SIG-M5 treated with dmso at 0.1 percent for 504 hours (cell line): ENCODE results near the gene PVALB.

Experiments used
- DNase-seq: peaks from one replicate; lab custom pipeline; 2025; ENCODE audit not compliant: unreplicated experiment; lab: John Stamatoyannopoulos, UW

Gene PVALB

GRCh38 chr22:36814801-36815200 lies 2.0 kb downstream of the PVALB start:
- DNase-seq: no peak

GRCh38 chr22:36811094-36811800 lies 5.6 kb downstream of the PVALB start:
- no peak for DNase-seq

GRCh38 chr22:36809351-36809750 lies 7.5 kb downstream of the PVALB start:
- no peak for DNase-seq

DNA sequence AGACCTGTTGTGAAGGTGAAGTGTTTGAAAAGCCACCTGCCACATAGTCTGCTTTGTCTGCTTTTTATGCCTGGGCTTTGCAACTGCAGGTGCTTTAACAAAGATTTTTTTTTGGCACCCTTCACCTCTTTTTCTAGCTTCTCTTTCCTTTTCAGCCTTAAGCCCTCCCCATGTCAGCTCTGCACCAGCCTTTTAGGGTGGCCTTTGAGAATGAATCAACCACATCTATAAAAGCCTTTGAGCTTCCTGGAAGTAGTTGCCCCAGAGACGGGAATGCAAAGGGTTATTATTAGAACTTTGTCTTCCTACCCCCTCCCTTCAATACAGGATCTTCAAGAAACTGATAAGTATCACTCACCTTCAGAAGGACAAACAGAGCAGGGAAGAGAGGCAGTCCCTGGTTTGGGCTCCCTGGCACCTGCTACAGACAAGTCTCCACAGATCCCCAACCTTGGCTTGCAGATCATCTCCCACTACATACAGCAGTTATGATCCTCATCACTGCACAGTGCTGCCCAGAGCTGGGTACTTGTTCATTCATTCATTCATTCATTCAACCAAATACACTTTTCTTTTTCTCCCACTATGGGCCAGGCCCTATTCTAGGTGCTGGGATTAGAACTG lies 8.0 kb downstream of the PVALB start:
- DNase-seq: no peak

DNA sequence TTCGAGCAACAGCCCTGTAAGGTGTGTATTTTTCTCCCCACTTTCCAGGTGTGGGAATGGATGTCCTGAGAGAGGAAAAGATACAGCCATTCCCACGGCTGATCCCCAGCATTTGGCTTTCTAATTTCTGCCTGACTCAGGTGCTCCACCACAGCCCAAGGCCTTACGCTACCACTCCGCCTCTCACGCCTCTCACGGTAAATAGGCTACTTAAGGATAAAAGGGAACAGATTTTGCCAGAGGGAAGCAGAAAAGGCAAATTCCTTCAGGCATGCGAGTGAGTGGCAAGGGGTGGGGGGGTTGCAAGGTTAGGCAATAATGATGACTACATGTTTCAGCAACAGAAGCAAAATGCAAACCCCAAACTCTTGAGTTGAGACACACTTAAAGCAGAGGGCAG lies 9.2 kb downstream of the PVALB start:
- no peak for DNase-seq

DNA sequence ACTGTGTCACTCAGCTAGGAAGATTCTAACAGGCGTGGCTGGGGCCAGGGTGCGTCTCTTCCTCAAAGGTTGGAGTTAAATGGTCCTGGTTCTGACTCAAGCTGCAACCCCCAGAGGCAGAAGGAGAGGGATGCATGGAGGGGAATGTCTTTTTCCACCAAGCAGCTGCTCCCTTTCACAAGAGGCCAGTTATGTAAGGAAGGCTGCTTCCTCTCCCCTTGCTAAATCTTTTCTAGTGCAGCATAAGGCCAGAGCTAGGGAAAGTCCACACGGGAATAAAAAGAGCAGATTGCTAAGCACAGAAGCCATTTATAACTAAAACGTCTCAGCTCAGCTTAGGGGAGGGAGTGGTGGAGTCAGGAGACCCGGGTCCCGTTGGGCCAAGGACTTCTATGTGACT lies 10.0 kb downstream of the PVALB start:
- DNase-seq: no peak

DNA sequence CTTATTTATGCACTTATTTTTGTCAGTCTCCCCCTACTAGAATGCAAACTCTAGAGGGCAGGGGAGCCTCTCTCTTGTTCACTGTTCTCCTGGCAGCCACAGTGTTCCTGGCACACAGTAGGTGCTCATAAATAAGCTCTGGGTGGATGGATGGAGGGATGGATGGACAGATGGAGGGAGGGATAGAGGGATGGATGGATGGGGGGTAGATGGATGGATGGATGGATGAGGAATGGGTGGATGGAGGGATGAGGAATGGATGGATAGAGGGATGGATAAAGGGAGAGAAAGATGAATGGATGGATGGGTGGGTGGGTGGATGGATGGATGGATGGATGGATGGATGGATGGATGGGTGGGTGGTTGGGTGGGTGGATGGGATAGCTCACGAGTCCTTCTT lies 13.5 kb downstream of the PVALB start:
- no peak for DNase-seq

- DNase-seq: no peak
Observed at GRCh38 chr22:36798674-36799066, 18.2 kb downstream of the PVALB start.

DNA sequence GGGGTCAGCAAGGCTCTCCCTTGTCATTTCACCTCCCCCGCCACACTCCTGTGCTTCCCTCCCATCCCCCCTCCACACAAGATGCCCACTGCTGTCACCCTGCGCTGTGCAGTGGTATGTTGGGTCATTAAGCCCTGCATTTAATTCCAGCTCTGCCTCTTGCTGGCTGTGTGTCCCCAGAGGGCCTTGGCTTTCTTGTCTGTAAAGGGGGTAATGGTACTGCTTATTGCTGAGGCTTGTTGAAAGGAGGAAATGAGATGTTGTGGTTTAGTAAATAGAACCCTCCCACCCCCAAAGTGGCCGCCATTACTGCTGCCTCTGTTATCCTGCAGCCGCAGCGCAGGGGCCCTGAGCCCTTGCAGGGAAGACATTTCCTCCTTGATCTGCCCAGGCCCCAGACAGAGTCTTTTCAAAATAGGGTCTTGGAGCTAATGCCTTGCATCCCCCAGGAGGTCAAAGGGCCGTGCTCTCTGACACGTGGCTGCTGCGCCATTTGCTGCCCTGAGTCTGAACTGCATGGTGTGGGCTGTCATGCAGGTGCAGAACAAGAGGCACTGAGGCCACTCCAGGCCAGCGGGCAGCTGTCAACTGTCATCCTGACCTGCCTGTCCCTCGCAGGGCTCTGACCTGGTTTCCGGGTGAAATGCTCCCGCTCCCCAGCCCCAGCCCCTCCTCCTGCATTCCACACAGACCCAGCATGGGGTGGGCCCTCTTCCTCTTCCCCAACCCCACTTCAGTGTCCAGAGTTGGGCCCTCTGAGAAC lies 18.7 kb downstream of the PVALB start:
- DNase-seq: peak; percentile 51

DNA sequence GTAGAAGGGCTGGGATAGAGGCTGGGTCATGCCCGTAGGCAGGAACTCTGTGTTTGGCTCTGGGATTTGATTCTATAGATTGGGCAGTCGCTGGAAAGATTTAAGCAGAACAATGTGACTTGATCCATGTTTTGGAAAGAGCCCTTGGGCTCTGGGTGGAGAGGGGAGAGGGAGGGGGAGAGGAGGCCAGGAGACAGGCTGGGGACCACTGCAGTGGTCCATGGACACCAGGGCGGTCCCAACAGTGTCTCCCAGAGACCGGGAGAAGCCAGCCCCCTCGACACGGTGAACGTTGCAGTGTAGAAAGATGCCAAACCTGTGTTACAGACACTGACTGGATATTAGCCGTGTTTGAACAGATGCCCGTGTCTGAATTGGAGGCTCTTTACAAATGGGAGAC lies 19.5 kb downstream of the PVALB start:
- DNase-seq: no peak

DNA sequence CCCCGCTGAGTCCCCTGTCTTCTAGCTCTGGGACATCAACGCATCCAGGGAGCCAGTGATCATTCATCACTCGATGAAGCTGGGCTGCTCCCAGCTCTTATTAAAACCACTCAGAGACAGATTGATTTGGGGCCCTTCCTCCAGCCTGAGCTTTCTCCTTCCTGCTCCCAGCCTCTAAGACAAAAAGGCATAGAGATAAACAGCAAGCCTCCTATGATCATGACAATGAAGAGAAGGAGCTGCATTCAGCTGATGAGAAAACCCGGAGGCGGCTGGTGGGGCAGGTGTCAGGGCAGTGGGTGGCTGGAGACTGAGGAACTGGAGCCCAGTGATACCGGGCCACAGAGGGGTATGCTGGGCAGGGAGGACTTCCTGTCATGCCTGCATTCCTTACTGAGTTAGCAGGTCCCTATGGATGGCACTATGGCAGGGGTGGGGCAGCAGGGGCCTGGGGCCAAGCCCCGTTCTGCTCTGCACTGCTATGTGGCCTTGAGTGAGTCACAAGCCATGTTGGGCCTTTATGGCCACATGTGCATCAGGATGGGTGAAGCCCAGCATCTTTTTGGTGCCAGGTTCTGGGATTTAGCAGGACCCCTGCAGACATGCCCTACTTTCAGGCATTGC lies 20.2 kb downstream of the PVALB start:
- DNase-seq: no peak

- no peak for DNase-seq
Observed at GRCh38 chr22:36795633-36796032, 21.2 kb downstream of the PVALB start.

GRCh38 chr22:36790648-36791047 lies 26.2 kb downstream of the PVALB start:
- no peak for DNase-seq

- DNase-seq: no peak
Observed at GRCh38 chr22:36787204-36787988, 29.4 kb downstream of the PVALB start.

DNA sequence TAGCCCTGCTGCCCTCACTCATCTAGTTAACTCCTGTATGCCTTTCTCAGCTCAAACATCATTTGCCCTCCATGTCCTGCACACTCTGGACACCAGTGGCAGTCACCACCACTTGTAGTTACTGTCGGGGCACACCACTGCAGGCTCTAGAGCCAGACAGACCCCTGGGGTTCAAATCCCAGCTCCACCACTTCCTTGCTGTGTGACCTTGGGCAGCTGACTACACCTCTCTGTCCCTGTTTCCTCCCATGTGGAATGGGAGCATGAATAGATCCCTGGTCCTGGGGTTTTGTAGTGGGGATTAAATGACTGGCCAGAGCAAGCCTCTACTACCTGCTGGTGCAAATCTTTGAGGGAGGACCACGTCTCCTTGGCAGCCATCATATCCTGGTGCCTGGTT lies 33.1 kb downstream of the PVALB start:
- DNase-seq: no peak

DNA sequence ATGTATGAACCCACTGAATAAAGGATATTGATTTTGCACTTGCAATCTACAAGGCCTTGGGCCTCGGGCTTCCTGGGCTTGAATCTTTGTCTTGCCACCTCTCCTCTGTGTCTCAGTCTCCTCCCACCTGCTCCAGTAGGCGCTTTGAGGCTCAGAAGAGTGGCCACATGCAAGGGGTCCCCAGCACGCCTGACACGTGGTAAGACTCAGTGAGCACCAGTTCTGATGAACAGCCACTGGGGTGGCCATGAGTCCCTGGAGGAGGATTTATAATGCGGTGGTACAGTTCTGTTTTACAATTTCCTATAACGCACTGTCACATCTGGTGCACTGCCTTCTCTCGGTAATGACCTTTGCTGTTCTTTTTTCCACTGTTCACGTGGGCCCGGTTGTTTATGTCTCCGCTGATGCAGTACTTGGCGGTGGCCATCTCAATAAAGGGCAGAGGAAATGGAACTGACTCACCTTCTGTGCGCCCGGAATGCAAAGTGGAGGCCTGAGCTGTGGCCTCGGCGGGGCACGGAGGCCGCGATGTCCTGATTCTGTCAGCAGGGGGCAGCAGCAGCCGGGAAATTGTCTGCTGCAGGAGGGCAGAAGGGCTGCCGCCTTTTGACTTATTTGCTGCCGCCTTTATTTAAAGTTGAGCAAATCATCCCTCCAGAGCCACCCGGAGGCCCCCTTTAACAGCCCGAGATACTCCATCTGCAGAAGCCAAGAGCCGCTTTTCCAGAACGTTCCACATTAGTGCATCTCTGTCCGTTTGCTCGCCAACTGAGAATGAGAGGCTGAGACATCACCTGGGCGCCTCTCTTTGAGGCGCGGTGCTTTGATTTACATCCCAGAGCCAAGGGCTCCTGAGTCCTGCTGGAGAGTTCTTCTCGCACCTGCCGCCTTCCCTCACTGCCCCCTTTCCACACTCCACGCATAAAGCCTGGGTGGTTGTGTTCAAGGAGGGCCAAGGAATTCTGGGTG lies 34.9 kb downstream of the PVALB start:
- peak; percentile 68 for DNase-seq

- DNase-seq: no peak
Observed at GRCh38 chr22:36778020-36778419, 38.8 kb downstream of the PVALB start.

- DNase-seq: no peak
Observed at GRCh38 chr22:36776722-36777121, 40.1 kb downstream of the PVALB start.

GRCh38 chr22:36775964-36776669 lies 40.7 kb downstream of the PVALB start, which contains the start of gene IFT27:
Gene IFT27, minus strand, starts transcription at chr22:36776119. Its CDS starts 412 bp downstream, at chr22:36775707.
- DNase-seq: peak; percentile 95
